OCI-LY7 (cell line): ENCODE data around the gene GOSR2. TPM values are rescaled to one million over a fixed set of nuclear protein-coding genes. Genes with fewer than 3 reads are reported as not detected.
A peak's percentile ranks its signal among the peaks of the same experiment; 100 is the strongest.

Experiments used
- BruUV-seq: library from RNA; stranded (reverse); fragments of 400-500 nt; replicated peaks from 2 replicates; lab custom pipeline; 2021; lab: Mats Ljungman, UMichigan
- CTCF ChIA-PET: fragments of 300-600 bp; sonication (Branson Sonifier 250); formaldehyde crosslinking; loops from one replicate; lab custom pipeline; 2022; ENCODE audit warnings: antibody characterized with exemption; ENCODE audit not compliant: unreplicated experiment; lab: Charles Lee
- POLR2A ChIA-PET: fragments of 300-600 bp; sonication (Branson Sonifier 250); formaldehyde crosslinking; loops from one replicate; lab custom pipeline; 2022; ENCODE audit warnings: antibody characterized with exemption; lab: Charles Lee
- DNase-seq: peaks from one replicate; pipeline ENCODE4 v3.0.0-alpha.2; 2015; ENCODE audit warnings: low spot score
- H2AFZ ChIP-seq: fragments of 200-600 bp; sonication (generic), shearing (Covaris generic); 2 replicates; pipeline ENCODE4 v1.6.1; 2014; ENCODE audit warnings: mild to moderate bottlenecking, antibody characterized with exemption, low read length, moderate library complexity
- H3K27ac ChIP-seq: fragments of 200-600 bp; sonication (generic); 2 replicates; pipeline ENCODE4 v1.5.1; 2014; ENCODE audit warnings: mixed run types, low read depth, mild to moderate bottlenecking, moderate library complexity, low read length, inconsistent platforms; ENCODE audit not compliant: poor library complexity, severe bottlenecking
- H3K36me3 ChIP-seq: fragments of 200-600 bp; sonication (generic); 2 replicates; pipeline ENCODE4 v1.6.1; 2014; ENCODE audit warnings: mild to moderate bottlenecking, antibody characterized with exemption, low read length, moderate library complexity, mixed read lengths; ENCODE audit not compliant: insufficient read depth
- H3K4me1 ChIP-seq: fragments of 200-600 bp; sonication (generic); 2 replicates; pipeline ENCODE4 v1.5.1; 2014; ENCODE audit warnings: mild to moderate bottlenecking, low read length; ENCODE audit not compliant: insufficient read depth, poor library complexity, severe bottlenecking
- H3K4me2 ChIP-seq: fragments of 200-600 bp; sonication (generic); 2 replicates; pipeline ENCODE4 v1.6.1; 2014; ENCODE audit warnings: mild to moderate bottlenecking, low read length
- H3K4me3 ChIP-seq: fragments of 200-600 bp; sonication (generic); 2 replicates; pipeline ENCODE4 v1.5.1; 2014; ENCODE audit warnings: mild to moderate bottlenecking, low read depth, low read length; ENCODE audit not compliant: poor library complexity, severe bottlenecking
- H3K79me2 ChIP-seq: fragments of 200-600 bp; sonication (generic); 2 replicates; pipeline ENCODE4 v1.6.1; 2016; ENCODE audit warnings: low read depth, mild to moderate bottlenecking, low read length, moderate library complexity, mixed read lengths; ENCODE audit not compliant: insufficient read depth
- H3K9me2 ChIP-seq: fragments of 200-600 bp; sonication (generic); 2 replicates; pipeline ENCODE4 v1.6.1; 2016; ENCODE audit warnings: mild to moderate bottlenecking, low read length, mixed read lengths; ENCODE audit not compliant: insufficient read depth
- H3K9me3 ChIP-seq: fragments of 200-600 bp; sonication (generic); 2 replicates; pipeline ENCODE4 v1.6.1; 2014; ENCODE audit warnings: mild to moderate bottlenecking, mixed run types, low read length, mixed read lengths
- H4K20me1 ChIP-seq: fragments of 200-600 bp; sonication (generic); 2 replicates; pipeline ENCODE4 v1.6.1; 2014; ENCODE audit warnings: mild to moderate bottlenecking, antibody characterized with exemption, low read length, moderate library complexity, mixed read lengths; ENCODE audit not compliant: insufficient read depth
- EZH2phosphoT487 ChIP-seq: fragments of 200-600 bp; sonication (generic); IDR thresholded peaks from 2 replicates; pipeline ENCODE4 v1.6.1; 2018; ENCODE audit warnings: low read depth, borderline replicate concordance, mild to moderate bottlenecking, mixed run types, antibody characterized with exemption, low read length, moderate library complexity, mixed read lengths
- intact Hi-C: fragments of 100-400 bp; cut with micrococcal nuclease; formaldehyde crosslinking; loops from one replicate; pipeline ENCODE4 v1.10.0; 2022; ENCODE audit not compliant: unreplicated experiment
- total RNA-seq, 2 experiments: library from RNA; depleted of rRNA in 1 of 2; stranded (reverse); fragments of >200 nt in 1 of 2; shearing (Covaris generic) in 1 of 2; gene quantifications; 2 replicates each; pipeline ENCODE4 v1.2.3, GENCODE V29; 2014 to 2022
- TF ChIP-seq, protein P1 (sequence below): fragments of 200-600 bp; sonication (generic); conservative IDR thresholded peaks from 2 replicates; pipeline ENCODE4 v1.5.1; 2014; ENCODE audit warnings: mild to moderate bottlenecking, antibody characterized with exemption, low read length, moderate library complexity, mixed read lengths

GOSR2 gene
- total RNA-seq, 2 experiments from 2014 or later, result 46.5 to 62.8 TPM

DNA sequence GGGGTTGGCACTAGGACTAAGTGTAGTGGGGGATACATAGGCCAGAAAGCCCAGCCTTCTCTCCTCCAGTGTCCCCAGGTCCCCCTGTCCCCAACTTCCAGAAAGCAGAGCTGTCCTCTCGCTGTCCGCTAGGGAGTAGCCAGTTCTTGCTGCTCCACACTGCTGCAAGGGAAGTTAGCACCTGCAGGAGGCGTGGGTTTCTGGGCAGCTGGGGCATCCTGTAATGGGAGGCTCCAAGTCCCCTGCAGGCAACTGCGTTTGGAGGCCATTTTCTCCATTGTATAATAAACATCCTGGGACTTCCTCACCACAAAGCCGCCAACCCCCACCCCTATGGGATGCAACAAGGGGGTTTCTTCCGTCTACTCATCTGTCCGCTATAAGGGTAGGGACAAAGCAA, 54.4 kb downstream of the GOSR2 start:
- POLR2A ChIA-PET, result no interaction called here

DNA sequence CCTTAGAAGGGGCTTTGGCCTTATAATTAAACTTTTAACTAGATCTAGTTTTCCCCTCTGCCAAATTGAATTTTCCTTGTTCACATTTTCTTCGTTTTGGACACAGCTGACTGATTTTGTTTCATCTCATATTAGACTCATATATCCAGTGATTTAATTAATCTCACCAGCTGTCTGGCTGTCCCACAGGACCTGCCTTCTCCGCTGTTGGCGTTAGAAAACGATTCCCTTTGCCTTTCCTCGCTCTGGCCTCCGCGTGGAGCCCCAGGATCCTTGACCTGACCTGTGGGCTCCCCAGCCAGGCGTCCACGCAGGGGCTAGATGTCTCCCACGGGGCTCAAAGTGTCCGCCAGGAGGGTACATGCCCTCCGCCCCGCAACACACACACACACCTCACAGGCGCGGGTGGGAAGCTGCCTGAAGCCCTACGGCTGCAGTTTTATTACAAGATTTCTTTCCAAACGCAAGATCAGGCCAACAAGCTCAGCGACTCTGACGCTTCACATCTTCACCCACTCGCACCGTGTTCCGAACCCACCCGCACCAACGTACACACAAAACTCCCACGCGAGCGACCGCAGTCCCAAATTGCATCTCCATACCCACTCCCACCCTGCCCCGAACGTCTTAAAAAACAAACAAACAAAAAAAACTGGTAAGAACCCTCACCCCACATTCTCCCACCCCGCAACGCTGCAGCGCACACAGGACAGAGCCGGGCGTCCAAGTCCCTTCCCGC, 55.0 kb downstream of the GOSR2 start:
- no peak for DNase-seq
- Histone ChIP-seq H3K79me2 (no peaks in the 10 kb centered on the region), H3K9me2 (no peaks in the 10 kb centered on the region), H3K36me3 (no peaks in the 10 kb centered on the region), H3K9me3 (no peaks in the 10 kb centered on the region), H4K20me1 (no peaks in the 10 kb centered on the region), H3K4me1 (peaks cover 43% of the 10 kb centered on the region), H3K4me3 (peak overlapping the region; percentile 70), H2AFZ (no peak overlapping the region), H3K4me2 (peak overlapping the region; percentile 68), H3K27ac (no peak overlapping the region)
- no peak for TF ChIP-seq EZH2phosphoT487
- TF ChIP-seq, protein P1, sequence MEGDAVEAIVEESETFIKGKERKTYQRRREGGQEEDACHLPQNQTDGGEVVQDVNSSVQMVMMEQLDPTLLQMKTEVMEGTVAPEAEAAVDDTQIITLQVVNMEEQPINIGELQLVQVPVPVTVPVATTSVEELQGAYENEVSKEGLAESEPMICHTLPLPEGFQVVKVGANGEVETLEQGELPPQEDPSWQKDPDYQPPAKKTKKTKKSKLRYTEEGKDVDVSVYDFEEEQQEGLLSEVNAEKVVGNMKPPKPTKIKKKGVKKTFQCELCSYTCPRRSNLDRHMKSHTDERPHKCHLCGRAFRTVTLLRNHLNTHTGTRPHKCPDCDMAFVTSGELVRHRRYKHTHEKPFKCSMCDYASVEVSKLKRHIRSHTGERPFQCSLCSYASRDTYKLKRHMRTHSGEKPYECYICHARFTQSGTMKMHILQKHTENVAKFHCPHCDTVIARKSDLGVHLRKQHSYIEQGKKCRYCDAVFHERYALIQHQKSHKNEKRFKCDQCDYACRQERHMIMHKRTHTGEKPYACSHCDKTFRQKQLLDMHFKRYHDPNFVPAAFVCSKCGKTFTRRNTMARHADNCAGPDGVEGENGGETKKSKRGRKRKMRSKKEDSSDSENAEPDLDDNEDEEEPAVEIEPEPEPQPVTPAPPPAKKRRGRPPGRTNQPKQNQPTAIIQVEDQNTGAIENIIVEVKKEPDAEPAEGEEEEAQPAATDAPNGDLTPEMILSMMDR, result no peak; the same call in 1 of the 2 replicates
- POLR2A ChIA-PET, result interaction anchor here (0.6 kb wide), 1 partner anchor 14 kb away, joined by 3 read pairs; no protein-coding TSS in a partner anchor
- no TSS peak for BruUV-seq
- intact Hi-C loops, result loop anchor here (2.0 kb wide), 1 partner anchor 23 kb away; no protein-coding TSS in a partner anchor
- CTCF ChIA-PET, result interaction anchor here (1.0 kb wide), 1 partner anchor 14 kb away, joined by 3 read pairs; no protein-coding TSS in a partner anchor

More for the DNA sequence above, 54.4 kb downstream of the GOSR2 start:
- peak overlapping the region; percentile 70 for H3K4me3 ChIP-seq
- CTCF ChIA-PET, result interaction anchor here (1.0 kb wide), 1 partner anchor 13 kb away, joined by 3 read pairs; no protein-coding TSS in a partner anchor
- no peak overlapping the region for H3K27ac ChIP-seq
- no peaks in the 10 kb centered on the region for H3K9me3 ChIP-seq
- H3K9me2 ChIP-seq, result no peaks in the 10 kb centered on the region
- peak; percentile 72 for DNase-seq
- BruUV-seq, result no TSS peak
- no peaks in the 10 kb centered on the region for H3K79me2 ChIP-seq
- intact Hi-C loops, result loop anchor here (2.0 kb wide), 1 partner anchor 23 kb away; no protein-coding TSS in a partner anchor
- H3K36me3 ChIP-seq, result no peaks in the 10 kb centered on the region
- H3K4me1 ChIP-seq, result peaks cover 37% of the 10 kb centered on the region
- H3K4me2 ChIP-seq, result peak overlapping the region; percentile 68
- H2AFZ ChIP-seq, result no peak overlapping the region
- no peak for TF ChIP-seq EZH2phosphoT487
- TF ChIP-seq, protein P1, result peak; percentile 34
- no peaks in the 10 kb centered on the region for H4K20me1 ChIP-seq
